Progenitor cell of endocrine pancreas (in vitro differentiated cells): ENCODE data around the gene SRSF7. TPM values are rescaled to one million over a fixed set of nuclear protein-coding genes. Genes with fewer than 3 reads are reported as not detected.
"Not testable (repeated sequence)": the region's sequence is repeated elsewhere in the genome, so short reads cannot be mapped to it uniquely, and the experiment has no call there.

Experiments
- DNase-seq: peaks from one replicate; pipeline ENCODE4 v3.0.0; 2021; ENCODE audit warnings: low spot score; ENCODE audit not compliant: unreplicated experiment
- H3K27ac Mint-ChIP-seq: 2 replicates; pipeline ENCODE4 v1.8.0; 2021; ENCODE audit warnings: mild to moderate bottlenecking, moderate library complexity, mixed read lengths
- H3K27me3 Mint-ChIP-seq: 2 replicates; pipeline ENCODE4 v1.8.0; 2021; ENCODE audit warnings: mixed read lengths
- H3K36me3 Mint-ChIP-seq: 2 replicates; pipeline ENCODE4 v1.8.0; 2022; ENCODE audit warnings: mixed read lengths; ENCODE audit not compliant: insufficient read depth
- H3K4me1 Mint-ChIP-seq: 2 replicates; pipeline ENCODE4 v1.8.0; 2021; ENCODE audit warnings: low read depth, mixed read lengths
- H3K4me3 Mint-ChIP-seq: 2 replicates; pipeline ENCODE4 v1.8.0; 2021; ENCODE audit warnings: low read depth, mild to moderate bottlenecking, moderate library complexity, mixed read lengths
- H3K9me3 Mint-ChIP-seq: 2 replicates; pipeline ENCODE4 v1.8.0; 2021; ENCODE audit warnings: low read depth, mixed read lengths
- CTCF ChIP-seq: fragments of 200-600 bp; sonication (generic); IDR thresholded peaks from one replicate; pipeline ENCODE4 v1.5.0; 2021; ENCODE audit warnings: antibody characterized with exemption, mild to moderate bottlenecking; ENCODE audit not compliant: unreplicated experiment
- total RNA-seq: library from RNA; stranded (reverse); gene quantifications from 2 replicates; pipeline ENCODE4 v1.2.1, GENCODE V29; 2021

The SRSF7 gene
- total RNA-seq, 1 donor from 2014 or later: 258 TPM

- Mint-ChIP-seq H3K27ac (peak overlapping the region; percentile 77), H3K36me3 (peaks cover 3% of the 10 kb centered on the region), H3K4me1 (peaks cover 19% of the 10 kb centered on the region), H3K9me3 (no peaks in the 10 kb centered on the region), H3K4me3 (no peak overlapping the region), H3K27me3 (no peaks in the 10 kb centered on the region)
- TF ChIP-seq CTCF: no peak
- no peak for DNase-seq
These were observed 42.4 kb upstream of the SRSF7 start for GRCh38 chr2:38793511-38793910.

- Mint-ChIP-seq H3K4me1 (peaks cover 18% of the 10 kb centered on the region), H3K4me3 (no peak overlapping the region), H3K27ac (no peak overlapping the region), H3K9me3 (no peaks in the 10 kb centered on the region), H3K36me3 (peaks cover 3% of the 10 kb centered on the region), H3K27me3 (no peaks in the 10 kb centered on the region)
- TF ChIP-seq CTCF: no peak
- DNase-seq: no peak
These were observed 41.6 kb upstream of the SRSF7 start for GRCh38 chr2:38792751-38793150.

- not testable (repeated sequence) for DNase-seq, H3K9me3 Mint-ChIP-seq, H3K27me3 Mint-ChIP-seq, H3K4me3 Mint-ChIP-seq, H3K27ac Mint-ChIP-seq, H3K36me3 Mint-ChIP-seq
- H3K4me1 Mint-ChIP-seq: peaks cover 14% of the 10 kb centered on the region
These were observed 41.2 kb upstream of the SRSF7 start for GRCh38 chr2:38792321-38792720.

- Mint-ChIP-seq H3K36me3 (no peaks in the 10 kb centered on the region), H3K4me3 (no peak overlapping the region)
These were observed 40.6 kb upstream of the SRSF7 start for GRCh38 chr2:38791744-38792143.

GRCh38 chr2:38789691-38790090 is 38.5 kb upstream of the SRSF7 start:
- TF ChIP-seq CTCF: no peak
- Mint-ChIP-seq H3K4me3 (no peak overlapping the region), H3K36me3 (no peaks in the 10 kb centered on the region), H3K9me3 (no peaks in the 10 kb centered on the region), H3K27me3 (no peaks in the 10 kb centered on the region), H3K4me1 (peaks cover 16% of the 10 kb centered on the region), H3K27ac (no peak overlapping the region)
- no peak for DNase-seq

More at GRCh38 chr2:38791744-38792143, 40.6 kb upstream of the SRSF7 start:
- H3K27ac Mint-ChIP-seq: no peak overlapping the region
- no peak for TF ChIP-seq CTCF
- peaks cover 11% of the 10 kb centered on the region for H3K4me1 Mint-ChIP-seq
- no peaks in the 10 kb centered on the region for H3K27me3 Mint-ChIP-seq
- DNase-seq: no peak
- H3K9me3 Mint-ChIP-seq: no peaks in the 10 kb centered on the region

GRCh38 chr2:38788306-38788705 is 37.1 kb upstream of the SRSF7 start:
- no peak for DNase-seq
- TF ChIP-seq CTCF: no peak
- Mint-ChIP-seq H3K27me3 (no peaks in the 10 kb centered on the region), H3K36me3 (no peaks in the 10 kb centered on the region), H3K4me3 (no peak overlapping the region), H3K4me1 (peaks cover 18% of the 10 kb centered on the region), H3K9me3 (no peaks in the 10 kb centered on the region), H3K27ac (no peak overlapping the region)
